Fibroblast of the aortic adventitia (primary cell): ENCODE data around the gene MAN1B1. TPM values are rescaled to one million over a fixed set of nuclear protein-coding genes. Genes with fewer than 3 reads are reported as not detected.

Experiments used
- DNase-seq: peaks from one replicate; pipeline ENCODE4 v3.0.0-alpha.2; 2010; ENCODE audit warnings: low read depth
- H3K4me3 ChIP-seq: 2 replicates; pipeline ENCODE4 v1.5.1; 2011; ENCODE audit warnings: low read depth, mild to moderate bottlenecking, control low read depth, low read length, moderate library complexity
- CTCF ChIP-seq: IDR thresholded peaks from 2 replicates; pipeline ENCODE4 v1.5.1; 2011; ENCODE audit warnings: mild to moderate bottlenecking, low read length, control low read depth, inconsistent platforms; ENCODE audit not compliant: insufficient read depth
- total RNA-seq: library from RNA; depleted of rRNA; stranded (reverse); fragments of >200 nt; gene quantifications from 2 replicates; pipeline ENCODE4 v1.2.3, GENCODE V29; 2012; ENCODE audit warnings: low replicate concordance

The MAN1B1 gene
- total RNA-seq, 1 donor, result 50.8 TPM

- H3K4me3 ChIP-seq, result no peak overlapping the region
- DNase-seq, result no peak
- no peak for TF ChIP-seq CTCF
Observed at GRCh38 chr9:137109250-137110146, 22.7 kb downstream of the MAN1B1 start.

GRCh38 chr9:137110147-137110910 is 23.5 kb downstream of the MAN1B1 start:
- TF ChIP-seq CTCF, result no peak
- H3K4me3 ChIP-seq, result no peak overlapping the region
- no peak for DNase-seq

- H3K4me3 ChIP-seq, result no peak overlapping the region
- TF ChIP-seq CTCF, result no peak
- no peak for DNase-seq
Observed at GRCh38 chr9:137110911-137111787, 24.4 kb downstream of the MAN1B1 start.

- TF ChIP-seq CTCF, result no peak
- DNase-seq, result no peak
- H3K4me3 ChIP-seq, result no peak overlapping the region
Observed at GRCh38 chr9:137111788-137112563, 25.2 kb downstream of the MAN1B1 start.

- no peak for DNase-seq
- no peak for TF ChIP-seq CTCF
Observed at GRCh38 chr9:137112564-137113384, 26.0 kb downstream of the MAN1B1 start.

More at GRCh38 chr9:137112564-137113384, 26.0 kb downstream of the MAN1B1 start:
- no peak overlapping the region for H3K4me3 ChIP-seq
